Spleen (tissue), 7 donors: ENCODE measurements around the gene CPXM2.

Experiments
- CTCF ChIP-seq, 11 experiments: fragments of 200-600 bp in 7 of 11; fragments of 450-650 bp in 4 of 11; sonication (generic) in 4 of 11; IDR thresholded peaks in 8 of 11; conservative IDR thresholded peaks in 3 of 11; 1 replicate in 7 of 11; 2 replicates in 4 of 11; pipeline versions ENCODE4 v1.4.0 to v1.8.0; 2016 to 2021; ENCODE audit warnings: antibody characterized with exemption in 11 of 11, inconsistent platforms in 4 of 11, mild to moderate bottlenecking in 1 of 11
- POLR2AphosphoS5 ChIP-seq, 3 donors: sonication (generic); formaldehyde crosslinking; IDR thresholded peaks; one replicate each; pipeline ENCODE4 v1.5.1; 2017; ENCODE audit warnings: antibody characterized with exemption in 3 of 3
- donor health status: DM: no; HTN: no; CAD: no; lungs with moderate emphysema.
- donor health status: DM: no; HTN: no; CAD: no.
- donor health status: DM: no; HTN: no; CAD: no.

GRCh38 chr10:123831259-123831658 is 60.3 kb downstream of the CPXM2 start:
- TF ChIP-seq POLR2AphosphoS5 (IDR thresholded peaks at IDR 0.05) (no peak), CTCF (IDR thresholded peaks at IDR 0.05 in 8 of 11, conservative IDR thresholded peaks at IDR 0.05 in 3 of 11) (no peak)
